Measurements from ENCODE around the gene UGP2. TPM values are rescaled to one million over a fixed set of nuclear protein-coding genes. Genes with fewer than 3 reads are reported as not detected.

UGP2 gene
- total and polyA plus RNA-seq, 2 donors from 2014 or later = 118 to 140 TPM

GRCh38 chr2:63850649-63851048 is 9.0 kb downstream of the UGP2 start:
- H3K27me3 ChIP-seq (ENCODE audit: control insufficient read depth, insufficient read depth, low read length) = no peaks in the 10 kb centered on the region
- no peak overlapping the region for H3K4me3 ChIP-seq (ENCODE audit: low read length in 3 of 3)
- no peaks in the 10 kb centered on the region for H3K9me3 ChIP-seq (ENCODE audit: control insufficient read depth in 2 of 3, insufficient read depth in 1 of 3, low read length in 3 of 3)
- no peak for FAIRE-seq
- TF ChIP-seq CTCF (IDR thresholded peaks at IDR 0.05; ENCODE audit: borderline replicate concordance, extremely low read depth, insufficient read depth) = no peak
- no peak overlapping the region for H3K9ac ChIP-seq (ENCODE audit: low read length in 3 of 3)
- H3K27ac ChIP-seq (ENCODE audit: low read depth in 2 of 2, low read length in 2 of 2) = no peak overlapping the region
- peaks cover 8 to 31% (median 14%) of the 10 kb centered on the region in 3 donors for H3K4me1 ChIP-seq (ENCODE audit: control insufficient read depth in 2 of 3, insufficient read depth in 2 of 3, low read depth in 1 of 3, low read length in 3 of 3)
- no peak for DNase-seq
- no peaks in the 10 kb centered on the region for H3K36me3 ChIP-seq (ENCODE audit: control insufficient read depth in 2 of 3, insufficient read depth in 3 of 3, low read length in 3 of 3)
- intact Hi-C loops (cut with DNase I) = no loop called here

- no peak overlapping the region for H3K4me3 ChIP-seq (ENCODE audit: low read length in 3 of 3)
- peaks cover 0 to 4% (median 0%) of the 10 kb centered on the region in 3 donors for H3K36me3 ChIP-seq (ENCODE audit: control insufficient read depth in 2 of 3, insufficient read depth in 3 of 3, low read length in 3 of 3)
- no peaks in the 10 kb centered on the region for H3K27me3 ChIP-seq (ENCODE audit: control insufficient read depth, insufficient read depth, low read length)
- peaks cover 8 to 28% (median 14%) of the 10 kb centered on the region in 3 donors for H3K4me1 ChIP-seq (ENCODE audit: control insufficient read depth in 2 of 3, insufficient read depth in 2 of 3, low read depth in 1 of 3, low read length in 3 of 3)
- intact Hi-C loops (cut with DNase I) = no loop called here
- TF ChIP-seq CTCF (IDR thresholded peaks at IDR 0.05; ENCODE audit: borderline replicate concordance, extremely low read depth, insufficient read depth) = no peak
- H3K9ac ChIP-seq (ENCODE audit: low read length in 3 of 3) = no peak overlapping the region
- H3K9me3 ChIP-seq (ENCODE audit: control insufficient read depth in 2 of 3, insufficient read depth in 1 of 3, low read length in 3 of 3) = no peaks in the 10 kb centered on the region
- DNase-seq = no peak
- no peak overlapping the region for H3K27ac ChIP-seq (ENCODE audit: low read depth in 2 of 2, low read length in 2 of 2)
- FAIRE-seq = no peak
These were observed 10.1 kb downstream of the UGP2 start for GRCh38 chr2:63851691-63852311.

GRCh38 chr2:63853527-63854310 is 12.0 kb downstream of the UGP2 start:
- Histone ChIP-seq H3K36me3 (ENCODE audit: control insufficient read depth in 2 of 3, insufficient read depth in 3 of 3, low read length in 3 of 3) (peaks cover 6 to 12% (median 7%) of the 10 kb centered on the region in 3 donors), H3K27ac (ENCODE audit: low read depth in 2 of 2, low read length in 2 of 2) (no peak overlapping the region), H3K27me3 (ENCODE audit: control insufficient read depth, insufficient read depth, low read length) (no peaks in the 10 kb centered on the region), H3K9me3 (ENCODE audit: control insufficient read depth in 2 of 3, insufficient read depth in 1 of 3, low read length in 3 of 3) (no peaks in the 10 kb centered on the region), H3K4me3 (ENCODE audit: low read length in 3 of 3) (no peak overlapping the region), H3K9ac (ENCODE audit: low read length in 3 of 3) (no peak overlapping the region), H3K4me1 (ENCODE audit: control insufficient read depth in 2 of 3, insufficient read depth in 2 of 3, low read depth in 1 of 3, low read length in 3 of 3) (peaks cover 8 to 28% (median 14%) of the 10 kb centered on the region in 3 donors)
- no peak for TF ChIP-seq CTCF (IDR thresholded peaks at IDR 0.05; ENCODE audit: borderline replicate concordance, extremely low read depth, insufficient read depth)
- intact Hi-C loops (cut with DNase I) = no loop called here
- no peak for FAIRE-seq
- DNase-seq = no peak
